GM13977 (cell line): ENCODE measurements around the gene MAML1.

Source experiments
- DNase-seq: peaks from one replicate; pipeline ENCODE4 v3.0.0; 2012; ENCODE audit warnings: low spot score
- CTCF ChIP-seq: IDR thresholded peaks from 2 replicates; pipeline ENCODE4 v1.5.1; 2012; ENCODE audit warnings: mild to moderate bottlenecking, control low read depth; ENCODE audit not compliant: insufficient read depth; ENCODE audit errors: extremely low read depth, missing control alignments
- in situ Hi-C: fragments of 300-500 bp; cut with MboI; formaldehyde crosslinking; loops from one replicate; pipeline ENCODE4 v1.12.0; 2022; ENCODE audit warnings: low sequenced_read_pairs, low pct_unique_long_range_greater_than_20kb, mixed read lengths, inconsistent platforms; ENCODE audit not compliant: unreplicated experiment

MAML1 gene

GRCh38 chr5:179795863-179796833 lies 63.5 kb downstream of the MAML1 start:
- peak; percentile 94 for TF ChIP-seq CTCF
- in situ Hi-C loops, result loop anchor here (10.0 kb wide), 1 partner anchor 109 kb away; the partner anchor contains the start of gene TBC1D9B
- DNase-seq, result peak; percentile 88

GRCh38 chr5:179796877-179797608 lies 64.4 kb downstream of the MAML1 start:
- no peak for DNase-seq
- TF ChIP-seq CTCF, result no peak
- in situ Hi-C loops, result loop anchor here (10.0 kb wide), 1 partner anchor 108 kb away; the partner anchor contains the start of gene TBC1D9B

- no peak for TF ChIP-seq CTCF
- in situ Hi-C loops, result loop anchor here (10.0 kb wide), 1 partner anchor 107 kb away; the partner anchor contains the start of gene TBC1D9B
- DNase-seq, result no peak
These were observed 65.1 kb downstream of the MAML1 start for GRCh38 chr5:179797741-179798140.

- in situ Hi-C loops, result loop anchor here (10.0 kb wide), 1 partner anchor 107 kb away; the partner anchor contains the start of gene TBC1D9B
- DNase-seq, result no peak
- no peak for TF ChIP-seq CTCF
These were observed 65.6 kb downstream of the MAML1 start for GRCh38 chr5:179798144-179798770.

- in situ Hi-C loops, result loop anchor here (10.0 kb wide), 1 partner anchor 106 kb away; the partner anchor contains the start of gene TBC1D9B
- DNase-seq, result no peak
- TF ChIP-seq CTCF, result no peak
These were observed 66.4 kb downstream of the MAML1 start for GRCh38 chr5:179798771-179799643.
